MG63 (cell line): ENCODE data around the gene FAT1. TPM values are rescaled to one million over a fixed set of nuclear protein-coding genes. Genes with fewer than 3 reads are reported as not detected.
"Not testable (repeated sequence)": the region's sequence is repeated elsewhere in the genome, so short reads cannot be mapped to it uniquely, and the experiment has no call there.

Source experiments
- DNase-seq: peaks from one replicate; pipeline ENCODE4 v3.0.0-alpha.2; 2020
- H3K27me3 ChIP-seq: fragments of 250-450 bp; sonication (Bioruptor Pico); 2 replicates; pipeline ENCODE4 v1.5.1; 2020; ENCODE audit warnings: mild to moderate bottlenecking, moderate library complexity
- H3K36me3 ChIP-seq: fragments of 250-450 bp; sonication (Bioruptor Pico); 2 replicates; pipeline ENCODE4 v1.5.1; 2020; ENCODE audit warnings: mild to moderate bottlenecking, moderate library complexity
- H3K4me3 ChIP-seq: fragments of 250-450 bp; sonication (Bioruptor Pico); 2 replicates; pipeline ENCODE4 v1.5.1; 2020; ENCODE audit warnings: mild to moderate bottlenecking, moderate library complexity
- H3K9me3 ChIP-seq: fragments of 250-450 bp; sonication (Bioruptor Pico); 2 replicates; pipeline ENCODE4 v1.5.1; 2020; ENCODE audit warnings: mild to moderate bottlenecking, moderate library complexity
- total RNA-seq: library from RNA; depleted of rRNA; stranded (reverse); fragments of >200 nt; shearing (Covaris generic); gene quantifications from 2 replicates; pipeline ENCODE4 v1.2.3, GENCODE V29; 2014; ENCODE audit warnings: low replicate concordance

The FAT1 gene
- total RNA-seq, 1 experiment from 2014 or later: 10.6 TPM

DNA sequence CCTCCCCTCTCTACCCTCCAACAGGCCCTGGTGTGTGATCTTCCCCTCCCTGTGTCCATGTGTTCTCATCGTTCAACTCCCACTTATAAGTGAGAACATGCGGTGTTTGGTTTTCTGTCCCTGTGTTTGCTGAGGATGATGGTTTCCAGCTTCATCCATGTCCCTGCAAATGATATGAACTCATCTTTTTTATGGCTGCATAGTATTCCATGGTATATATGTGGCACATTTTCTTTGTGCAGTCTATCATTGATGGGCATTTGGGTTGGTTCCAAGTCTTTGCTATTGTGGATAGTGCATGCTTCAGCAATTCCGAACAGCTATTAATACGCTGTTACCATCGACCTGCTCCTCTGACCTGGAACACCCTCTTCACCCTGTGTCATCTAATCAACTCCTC lies 32.9 kb upstream of the FAT1 start:
- H3K36me3 ChIP-seq, H3K9me3 ChIP-seq, DNase-seq, H3K27me3 ChIP-seq, H3K4me3 ChIP-seq: not testable (repeated sequence)

DNA sequence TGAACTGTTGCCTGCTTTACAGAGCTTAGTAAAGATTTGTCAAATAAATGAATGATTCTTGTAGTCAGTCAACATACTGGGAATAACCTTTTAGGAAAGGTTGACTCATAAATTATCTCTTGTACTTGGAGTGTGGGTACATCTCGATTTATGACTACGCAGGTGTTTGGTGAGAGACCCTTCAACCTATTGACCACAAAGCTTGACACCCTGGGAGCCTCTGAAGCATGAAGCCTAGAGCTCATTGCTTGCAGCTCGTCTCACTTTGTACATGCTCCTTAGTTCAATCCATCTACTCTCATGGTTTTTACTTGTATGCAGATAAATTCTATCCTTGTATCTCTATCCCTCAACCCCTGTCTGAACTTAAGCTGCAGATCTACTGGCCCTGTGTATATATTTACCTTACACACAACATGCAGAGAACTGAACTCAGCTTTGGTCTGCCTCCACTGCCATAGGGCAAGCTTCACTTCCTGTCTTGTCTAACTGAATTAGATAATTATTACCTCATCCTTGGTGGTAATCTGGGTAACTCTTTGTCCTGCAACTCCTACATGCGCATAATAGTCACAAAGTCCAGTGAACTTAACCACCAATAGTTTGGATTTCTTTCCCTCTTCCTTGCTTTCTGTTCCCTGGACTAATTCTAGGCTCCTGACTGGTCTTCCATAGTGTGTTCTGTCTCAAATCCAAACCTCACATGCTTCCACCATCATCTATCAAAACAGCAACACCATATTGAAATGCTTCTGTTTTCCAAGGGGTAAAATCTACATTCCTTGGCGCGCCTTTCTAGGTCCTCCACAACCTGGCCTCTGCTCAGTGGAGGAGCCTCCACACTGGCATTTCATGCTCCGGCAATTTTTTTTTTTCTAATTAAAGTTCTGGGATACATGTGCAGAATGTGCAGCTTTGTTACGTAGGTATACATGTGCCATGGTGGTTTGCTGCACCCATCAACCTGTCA lies 32.2 kb upstream of the FAT1 start:
- no peaks in the 10 kb centered on the region for H3K27me3 ChIP-seq
- H3K9me3 ChIP-seq: no peaks in the 10 kb centered on the region
- H3K4me3 ChIP-seq: no peak overlapping the region
- no peaks in the 10 kb centered on the region for H3K36me3 ChIP-seq
- DNase-seq: no peak

DNA sequence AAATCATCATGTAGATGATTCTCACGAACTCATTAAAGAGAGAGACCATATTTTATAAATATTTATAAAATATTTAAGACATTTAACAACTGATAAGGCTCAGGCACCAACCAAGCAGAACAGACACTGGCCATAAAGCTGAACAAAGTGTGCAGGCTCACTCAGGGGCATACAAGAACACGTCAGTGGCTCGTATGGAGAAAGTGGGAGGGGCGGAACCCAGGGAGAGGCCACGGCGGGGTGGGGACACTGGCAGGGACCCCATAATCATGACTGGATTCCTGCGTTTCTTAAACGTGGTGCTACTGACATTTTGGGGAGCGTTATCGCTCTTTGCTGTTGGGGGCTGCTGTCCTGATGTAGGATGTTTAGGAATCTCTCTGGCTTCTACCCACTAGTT lies 31.3 kb upstream of the FAT1 start:
- no peaks in the 10 kb centered on the region for H3K9me3 ChIP-seq
- H3K27me3 ChIP-seq: no peaks in the 10 kb centered on the region
- no peaks in the 10 kb centered on the region for H3K36me3 ChIP-seq
- DNase-seq: no peak
- no peak overlapping the region for H3K4me3 ChIP-seq

DNA sequence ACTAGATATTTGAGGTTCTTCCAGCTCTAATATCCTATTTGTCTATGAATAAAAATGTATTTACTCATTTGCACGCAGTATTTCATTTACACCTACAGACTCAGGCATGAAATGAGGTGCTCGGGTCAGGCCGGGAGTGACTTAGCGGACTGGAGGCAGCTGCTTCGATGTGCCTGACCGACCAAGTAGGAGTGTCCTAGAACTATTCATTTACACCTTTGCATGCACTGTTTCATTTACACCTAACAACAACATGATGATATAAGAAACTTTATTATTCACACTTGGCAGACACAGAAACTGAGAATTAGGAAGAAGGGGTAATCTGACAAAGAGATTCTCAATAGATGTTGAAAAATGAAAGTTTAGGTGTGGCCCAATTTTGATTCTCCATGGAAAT lies 28.7 kb upstream of the FAT1 start:
- Histone ChIP-seq H3K27me3 (no peaks in the 10 kb centered on the region), H3K4me3 (no peak overlapping the region), H3K9me3 (no peaks in the 10 kb centered on the region), H3K36me3 (no peaks in the 10 kb centered on the region)
- DNase-seq: no peak

DNA sequence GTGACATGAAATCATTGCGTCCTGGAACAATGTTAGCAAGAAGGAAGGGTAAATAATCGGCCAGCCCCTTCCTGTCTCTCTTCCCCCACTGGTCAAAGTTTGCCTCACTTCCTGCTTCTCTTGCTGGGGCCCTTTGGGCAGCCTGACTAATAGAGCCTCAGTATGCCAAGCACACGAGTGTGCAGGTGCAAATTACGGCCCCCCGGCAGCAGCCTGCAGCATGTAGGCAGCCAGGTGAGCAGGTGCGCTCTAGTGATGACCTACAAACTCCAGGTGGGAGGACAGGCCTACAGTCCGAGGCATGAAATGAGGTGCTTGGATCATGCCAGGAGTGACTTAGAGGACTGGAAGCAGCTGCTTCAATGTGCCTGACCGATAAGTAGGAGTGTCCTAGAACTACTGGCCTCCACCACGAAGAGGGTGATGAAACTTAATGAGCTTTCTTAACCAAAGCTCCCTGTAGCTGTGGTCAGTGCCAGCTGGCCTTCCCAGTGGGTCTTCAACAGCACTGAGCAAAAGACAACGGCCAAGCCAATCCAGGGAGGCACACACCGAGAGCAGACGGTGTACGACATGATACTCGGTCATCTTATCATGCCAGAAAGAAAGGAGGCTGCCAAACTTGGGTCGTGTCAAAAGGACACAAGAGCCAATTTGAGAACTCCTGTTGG lies 26.1 kb upstream of the FAT1 start:
- H3K9me3 ChIP-seq: no peaks in the 10 kb centered on the region
- DNase-seq: no peak
- H3K27me3 ChIP-seq: no peaks in the 10 kb centered on the region
- no peak overlapping the region for H3K4me3 ChIP-seq
- H3K36me3 ChIP-seq: no peaks in the 10 kb centered on the region

DNA sequence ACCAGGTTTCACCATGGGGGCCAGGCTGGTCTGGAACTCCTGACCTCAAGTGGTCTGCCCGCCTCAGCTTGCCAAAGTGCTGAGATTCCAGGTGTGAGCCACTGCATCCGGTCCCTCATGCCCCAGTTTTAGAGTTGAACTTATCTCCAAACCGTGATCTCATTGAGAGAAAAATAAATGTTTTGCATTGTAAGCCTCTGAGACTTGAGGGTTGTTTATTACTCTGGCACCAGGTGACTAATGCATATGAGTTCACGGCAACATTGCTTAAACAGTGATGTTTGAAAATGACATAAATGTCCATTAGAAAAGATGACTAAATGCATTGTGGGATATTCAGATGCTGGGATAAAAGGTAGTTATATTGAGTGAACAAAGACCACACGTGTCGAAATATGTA lies 22.9 kb upstream of the FAT1 start:
- Histone ChIP-seq H3K4me3 (no peak overlapping the region), H3K27me3 (no peaks in the 10 kb centered on the region), H3K36me3 (no peaks in the 10 kb centered on the region), H3K9me3 (no peaks in the 10 kb centered on the region)
- no peak for DNase-seq

DNA sequence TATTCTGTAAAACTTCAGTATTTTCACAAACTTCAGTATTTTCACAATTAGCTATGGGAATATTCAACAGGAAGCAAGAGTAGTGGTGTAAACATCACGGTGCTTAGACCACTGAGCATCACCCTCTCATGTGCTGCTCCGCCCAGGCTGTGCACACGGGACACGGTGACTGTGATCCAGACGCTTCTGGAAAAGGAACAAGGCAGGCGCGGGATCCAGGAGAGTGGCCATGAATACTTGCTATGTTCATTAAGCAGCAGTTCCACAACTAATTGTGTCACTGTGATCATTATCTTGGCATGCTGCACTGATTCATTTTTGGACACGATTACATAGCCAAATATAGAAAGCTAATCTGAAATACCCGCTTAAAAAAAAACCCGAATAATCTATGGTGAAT lies 19.6 kb upstream of the FAT1 start:
- DNase-seq: no peak
- H3K9me3 ChIP-seq: no peaks in the 10 kb centered on the region
- no peaks in the 10 kb centered on the region for H3K36me3 ChIP-seq
- no peaks in the 10 kb centered on the region for H3K27me3 ChIP-seq
- H3K4me3 ChIP-seq: no peak overlapping the region

DNA sequence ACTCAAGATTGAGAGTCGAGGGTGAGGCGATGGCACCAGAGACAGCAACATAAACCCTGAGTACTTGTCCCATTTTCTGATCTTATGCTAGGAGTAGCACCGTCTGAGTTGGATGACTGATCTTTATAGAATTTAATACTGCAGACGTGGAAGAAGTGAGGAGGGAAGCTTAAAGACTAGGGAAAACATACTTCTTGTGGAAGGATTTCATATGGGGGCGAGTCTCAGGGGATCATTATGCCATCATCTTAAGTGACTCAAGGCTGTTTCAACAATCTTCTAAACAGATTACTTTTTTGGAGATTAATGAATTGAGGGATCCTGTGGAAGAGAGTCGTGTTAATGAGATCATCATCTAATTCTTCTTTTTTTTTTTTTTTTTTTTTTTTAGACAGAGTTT lies 17.2 kb upstream of the FAT1 start:
- Histone ChIP-seq H3K27me3 (no peaks in the 10 kb centered on the region), H3K4me3 (no peak overlapping the region), H3K9me3 (no peaks in the 10 kb centered on the region), H3K36me3 (no peaks in the 10 kb centered on the region)
- DNase-seq: no peak

DNA sequence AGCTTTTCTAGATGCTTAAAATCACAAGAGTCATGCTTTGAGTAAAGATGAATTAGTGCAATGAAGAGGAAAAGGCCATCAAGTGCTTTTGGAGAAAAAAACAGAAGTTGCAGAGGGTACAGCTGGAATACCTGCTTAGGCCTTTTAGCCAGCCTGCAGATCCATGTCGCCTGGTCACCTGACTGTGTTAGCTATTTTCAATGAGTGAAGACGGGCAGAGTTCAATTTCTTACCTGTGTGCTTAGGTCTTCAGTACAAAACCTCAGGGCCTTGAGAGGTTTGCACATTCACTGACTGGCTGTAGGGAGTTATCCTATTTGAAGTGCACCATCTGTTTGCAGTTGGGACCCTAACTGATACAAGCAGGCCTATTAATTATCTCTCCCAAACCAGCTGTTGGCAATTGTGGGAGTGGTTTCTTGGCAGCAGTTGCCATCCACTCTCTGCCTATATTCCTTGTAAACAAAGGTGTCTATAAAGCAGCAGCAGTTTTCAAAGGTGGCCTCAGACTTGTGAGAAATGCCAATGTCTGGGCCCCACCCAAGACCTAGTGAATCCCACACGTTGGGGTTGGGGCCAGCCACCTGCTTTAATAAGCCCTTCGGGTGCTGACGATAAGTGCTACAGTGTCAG lies 16.3 kb upstream of the FAT1 start:
- H3K4me3 ChIP-seq: no peak overlapping the region
- DNase-seq: no peak
- no peaks in the 10 kb centered on the region for H3K27me3 ChIP-seq
- no peaks in the 10 kb centered on the region for H3K9me3 ChIP-seq
- H3K36me3 ChIP-seq: no peaks in the 10 kb centered on the region

DNA sequence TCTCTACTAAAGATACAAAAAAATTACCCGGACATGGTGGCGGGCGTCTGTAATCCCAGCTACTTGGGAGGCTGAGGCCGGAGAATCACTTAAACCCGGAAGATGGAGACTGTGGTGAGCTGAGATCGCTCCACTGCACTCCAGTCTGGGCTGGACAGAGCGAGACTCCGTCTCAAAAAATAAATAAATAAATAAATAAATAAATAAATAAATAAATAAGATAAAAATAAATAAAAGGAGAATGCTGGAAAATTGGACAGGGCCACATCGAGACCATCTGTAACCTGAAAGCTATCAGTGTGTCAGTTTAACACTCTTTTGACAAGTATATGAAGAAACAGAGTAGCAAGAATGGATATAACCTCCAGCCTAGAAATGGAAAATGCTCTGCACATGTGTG lies 15.7 kb upstream of the FAT1 start:
- H3K27me3 ChIP-seq: no peaks in the 10 kb centered on the region
- H3K36me3 ChIP-seq: no peaks in the 10 kb centered on the region
- no peak for DNase-seq
- H3K4me3 ChIP-seq: no peak overlapping the region
- no peaks in the 10 kb centered on the region for H3K9me3 ChIP-seq

DNA sequence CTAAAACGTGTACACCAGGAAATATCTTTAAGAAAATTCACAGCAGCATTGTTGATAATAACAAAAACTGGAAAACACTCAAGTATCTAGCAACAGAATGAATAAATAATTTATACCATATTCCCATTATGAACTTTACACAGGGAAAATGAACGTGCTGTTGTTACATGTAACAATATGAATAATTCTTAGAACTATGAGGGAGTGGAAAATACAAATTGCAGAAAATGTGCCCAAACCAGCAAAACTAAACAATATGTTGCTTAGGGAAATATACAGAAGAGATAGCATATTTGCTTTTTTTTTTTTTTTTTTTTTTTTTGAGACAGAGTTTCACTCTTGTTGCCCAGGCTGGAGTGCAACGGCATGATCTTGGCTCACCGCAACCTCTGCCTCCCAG lies 14.8 kb upstream of the FAT1 start:
- Histone ChIP-seq H3K9me3 (no peaks in the 10 kb centered on the region), H3K4me3 (no peak overlapping the region), H3K27me3 (no peaks in the 10 kb centered on the region), H3K36me3 (no peaks in the 10 kb centered on the region)
- no peak for DNase-seq

DNA sequence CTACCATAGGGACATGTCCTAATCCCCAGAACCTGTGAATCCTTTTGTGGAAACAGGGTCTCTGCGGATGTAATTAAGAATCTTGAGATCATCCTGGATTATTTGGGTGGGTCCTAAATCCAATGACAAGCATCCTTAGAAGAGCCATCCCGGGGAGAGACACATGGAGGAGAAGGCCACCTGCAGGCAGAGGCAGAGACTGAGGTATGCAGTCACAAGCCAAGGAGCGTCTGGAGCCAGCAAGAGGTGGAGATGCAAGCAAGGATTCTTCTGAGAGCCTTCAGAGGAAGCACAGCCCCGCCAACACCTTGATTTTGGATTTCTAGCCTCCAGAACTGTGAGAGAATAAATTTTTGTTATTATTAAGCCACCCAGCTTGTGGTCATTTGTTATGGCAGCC lies 13.8 kb upstream of the FAT1 start:
- Histone ChIP-seq H3K9me3 (no peaks in the 10 kb centered on the region), H3K36me3 (no peaks in the 10 kb centered on the region), H3K4me3 (no peak overlapping the region), H3K27me3 (no peaks in the 10 kb centered on the region)
- DNase-seq: no peak

DNA sequence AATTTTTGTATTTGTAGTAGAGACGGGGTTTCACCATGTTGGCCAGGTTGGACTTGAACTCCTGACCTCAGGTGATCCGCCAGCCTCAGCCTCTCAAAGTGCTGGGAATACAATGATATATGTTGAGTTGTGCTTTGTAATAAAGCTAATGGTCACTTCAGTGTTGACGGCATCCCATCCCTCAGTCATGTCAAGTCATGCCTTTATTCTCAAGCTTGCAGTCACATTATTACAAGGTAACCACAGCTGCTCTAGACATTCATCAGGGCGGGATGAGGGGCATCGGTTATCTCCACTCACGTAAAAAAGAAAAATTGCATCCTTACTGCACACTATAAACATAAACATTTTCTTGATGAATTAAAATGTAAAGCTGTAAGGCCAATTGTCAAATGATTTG lies 12.8 kb upstream of the FAT1 start:
- Histone ChIP-seq H3K4me3 (no peak overlapping the region), H3K36me3 (no peaks in the 10 kb centered on the region), H3K27me3 (no peaks in the 10 kb centered on the region), H3K9me3 (no peaks in the 10 kb centered on the region)
- DNase-seq: no peak

DNA sequence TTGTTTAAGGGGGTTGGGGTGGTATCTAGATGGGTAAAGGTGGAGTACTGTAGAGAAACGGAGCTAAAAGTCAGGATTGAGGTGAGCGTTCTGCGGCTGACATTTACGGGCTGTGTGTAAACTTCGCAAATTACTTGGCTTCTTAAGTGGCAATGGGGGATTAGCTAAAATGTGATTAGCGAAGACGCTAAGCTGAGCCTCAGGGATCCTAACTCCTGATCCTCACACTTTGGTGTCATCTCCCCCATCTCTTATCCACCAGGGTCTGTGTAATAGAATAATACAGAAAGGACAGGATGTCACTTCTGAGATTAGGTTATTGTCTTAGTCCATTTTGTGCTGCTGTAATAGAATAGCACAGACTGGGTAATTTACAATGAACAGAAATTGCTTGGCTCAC lies 10.6 kb upstream of the FAT1 start:
- no peaks in the 10 kb centered on the region for H3K36me3 ChIP-seq
- no peaks in the 10 kb centered on the region for H3K27me3 ChIP-seq
- no peaks in the 10 kb centered on the region for H3K9me3 ChIP-seq
- no peak overlapping the region for H3K4me3 ChIP-seq
- DNase-seq: no peak

DNA sequence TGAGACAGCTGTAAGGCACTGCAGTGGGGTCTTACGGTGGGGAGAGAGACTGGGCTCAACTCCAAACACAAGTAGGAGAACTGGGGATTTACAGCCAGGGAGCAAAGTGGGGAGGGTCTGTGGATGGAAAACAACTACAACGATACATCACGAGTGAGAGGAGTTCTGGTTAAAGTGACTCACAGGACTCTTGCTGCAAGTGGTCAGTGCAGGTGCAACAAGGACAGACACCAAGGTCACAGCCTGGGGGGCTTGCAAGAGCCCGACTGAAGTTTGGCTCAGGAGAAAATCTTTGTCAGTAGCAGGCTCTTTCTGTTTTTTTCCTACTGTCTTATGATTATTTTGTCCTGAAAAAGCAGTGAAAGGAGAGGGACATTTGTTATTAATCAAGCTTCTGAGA lies 10.1 kb upstream of the FAT1 start:
- H3K27me3 ChIP-seq: no peaks in the 10 kb centered on the region

DNA sequence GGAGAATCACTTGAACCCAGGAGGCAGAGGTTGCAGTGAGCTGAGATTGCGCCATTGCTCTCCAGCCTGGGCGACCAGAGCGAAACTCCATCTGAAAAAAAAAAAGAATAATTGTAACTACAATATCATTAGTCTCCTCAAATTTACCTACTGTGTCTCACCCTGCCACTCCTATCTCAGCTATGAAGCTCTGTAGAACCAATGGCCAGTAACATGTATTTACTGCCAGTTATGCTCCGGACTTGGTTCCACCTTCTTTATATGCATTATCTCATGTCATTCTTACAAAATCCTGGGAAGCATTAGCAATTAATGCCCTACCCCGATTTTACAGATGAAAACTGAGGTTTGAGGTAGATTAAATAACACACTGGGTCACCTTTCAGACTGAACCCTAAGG lies 7.0 kb upstream of the FAT1 start:
- DNase-seq: no peak
- no peak overlapping the region for H3K4me3 ChIP-seq

More for the DNA sequence above, 10.1 kb upstream of the FAT1 start:
- no peak for DNase-seq
- Histone ChIP-seq H3K36me3 (no peaks in the 10 kb centered on the region), H3K4me3 (no peak overlapping the region), H3K9me3 (no peaks in the 10 kb centered on the region)

DNA sequence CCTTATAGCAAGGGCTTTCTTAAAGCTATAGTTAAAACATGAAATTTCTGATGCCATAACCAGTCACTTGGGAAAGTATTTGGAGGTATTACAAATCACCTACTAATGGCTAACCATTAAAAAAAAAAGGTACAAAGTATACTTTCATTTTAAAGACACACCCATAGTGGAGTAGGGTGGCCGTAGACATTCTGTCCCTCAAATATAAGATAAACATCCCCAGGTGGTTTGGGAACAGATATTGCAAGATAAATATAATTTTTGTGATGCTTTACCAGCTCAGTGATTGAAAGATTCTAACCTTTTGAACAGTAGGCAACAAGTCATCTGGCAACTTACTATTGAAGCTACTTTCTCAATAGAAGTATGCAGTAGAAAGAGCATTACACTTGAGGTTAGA lies 6.2 kb upstream of the FAT1 start:
- Histone ChIP-seq H3K9me3 (no peaks in the 10 kb centered on the region), H3K27me3 (no peaks in the 10 kb centered on the region), H3K36me3 (no peaks in the 10 kb centered on the region), H3K4me3 (no peak overlapping the region)
- no peak for DNase-seq

More for the DNA sequence above, 7.0 kb upstream of the FAT1 start:
- Histone ChIP-seq H3K36me3 (no peaks in the 10 kb centered on the region), H3K9me3 (no peaks in the 10 kb centered on the region), H3K27me3 (no peaks in the 10 kb centered on the region)
